Measurements from ENCODE around the gene STAT5B.

- TF ChIP-seq CTCF (IDR thresholded peaks at IDR 0.05 in 2 of 3, conservative IDR thresholded peaks at IDR 0.05 in 1 of 3; ENCODE audit: borderline replicate concordance in 1 of 3, insufficient read depth in 1 of 3, low read depth in 2 of 3, low read length in 2 of 3) (no peak), EZH2 (IDR thresholded peaks at IDR 0.05) (no peak), JUND (IDR thresholded peaks at IDR 0.05) (no peak)
Observed at GRCh38 chr17:42301022-42301421, 24.8 kb upstream of the STAT5B start.

All from HCT116 (cell line).